Kidney epithelial cell (primary cell): Measurements from ENCODE around the gene GINS1. TPM values are rescaled to one million over a fixed set of nuclear protein-coding genes. Genes with fewer than 3 reads are reported as not detected.

Experiments
- DNase-seq: peaks from one replicate; pipeline ENCODE4 v3.0.0-alpha.2; 2010; ENCODE audit warnings: low read depth
- H3K27me3 ChIP-seq: 2 replicates; pipeline ENCODE4 v1.6.0; 2011; ENCODE audit warnings: low read length; ENCODE audit not compliant: control insufficient read depth, insufficient read depth
- H3K36me3 ChIP-seq: 2 replicates; pipeline ENCODE4 v1.5.1; 2011; ENCODE audit warnings: low read length; ENCODE audit not compliant: control insufficient read depth, insufficient read depth
- H3K4me3 ChIP-seq: 2 replicates; pipeline ENCODE4 v1.5.1; 2011; ENCODE audit warnings: low read depth, mild to moderate bottlenecking, control low read depth, low read length
- CTCF ChIP-seq: IDR thresholded peaks from 2 replicates; pipeline ENCODE4 v1.5.1; 2011; ENCODE audit warnings: mild to moderate bottlenecking, moderate library complexity, low read length, control low read depth, inconsistent platforms; ENCODE audit not compliant: insufficient read depth, poor library complexity, severe bottlenecking
- total RNA-seq: library from RNA; depleted of rRNA; stranded (reverse); fragments of >200 nt; gene quantifications from 2 replicates; pipeline ENCODE4 v1.2.3, GENCODE V29; 2015

The GINS1 gene
- total RNA-seq, 1 donor from 2014 or later, result 6.6 TPM

GRCh38 chr20:25466846-25467245, 59.4 kb downstream of the GINS1 start:
- Histone ChIP-seq H3K36me3 (peaks cover 4% of the 10 kb centered on the region), H3K27me3 (no peaks in the 10 kb centered on the region), H3K4me3 (no peak overlapping the region)
- DNase-seq, result no peak
- no peak for TF ChIP-seq CTCF

GRCh38 chr20:25467441-25467840, 60.0 kb downstream of the GINS1 start:
- no peak for TF ChIP-seq CTCF
- Histone ChIP-seq H3K36me3 (peaks cover 4% of the 10 kb centered on the region), H3K4me3 (no peak overlapping the region), H3K27me3 (no peaks in the 10 kb centered on the region)
- no peak for DNase-seq

GRCh38 chr20:25468126-25469075, 60.9 kb downstream of the GINS1 start:
- no peak for DNase-seq
- H3K27me3 ChIP-seq, result no peaks in the 10 kb centered on the region
- no peak overlapping the region for H3K4me3 ChIP-seq
- TF ChIP-seq CTCF, result no peak
- H3K36me3 ChIP-seq, result peaks cover 4% of the 10 kb centered on the region

- Histone ChIP-seq H3K4me3 (no peak overlapping the region), H3K36me3 (peaks cover 2% of the 10 kb centered on the region), H3K27me3 (no peaks in the 10 kb centered on the region)
- no peak for DNase-seq
- TF ChIP-seq CTCF, result no peak
These were observed 62.1 kb downstream of the GINS1 start for GRCh38 chr20:25469558-25469957.

GRCh38 chr20:25470045-25470444, 62.6 kb downstream of the GINS1 start:
- DNase-seq, result no peak
- peak; percentile 60 for TF ChIP-seq CTCF
- Histone ChIP-seq H3K4me3 (no peak overlapping the region), H3K27me3 (no peaks in the 10 kb centered on the region), H3K36me3 (peaks cover 2% of the 10 kb centered on the region)
